Right lobe of liver (tissue), 4 donors: Measurements from ENCODE around the gene NEO1.

Experiments
- POLR2A ChIP-seq: fragments of 450-650 bp; IDR thresholded peaks from one replicate; pipeline ENCODE4 v1.6.1; 2017; ENCODE audit warnings: antibody characterized with exemption, mild to moderate bottlenecking
- TF ChIP-seq, protein P1 (sequence below), 4 donors: fragments of 200-600 bp in 3 of 4; fragments of 450-650 bp in 1 of 4; IDR thresholded peaks; one replicate each; pipeline versions ENCODE4 v1.5.1 to v1.8.0; 2016 to 2022; ENCODE audit warnings: antibody characterized with exemption in 4 of 4, mild to moderate bottlenecking in 2 of 4
- donor health status: DM: no; HTN: no; CAD: no.
- donor health status: DM: no; HTN: no; CAD: no.
- donor health status: DM: no; HTN: yes; CAD: no.

DNA sequence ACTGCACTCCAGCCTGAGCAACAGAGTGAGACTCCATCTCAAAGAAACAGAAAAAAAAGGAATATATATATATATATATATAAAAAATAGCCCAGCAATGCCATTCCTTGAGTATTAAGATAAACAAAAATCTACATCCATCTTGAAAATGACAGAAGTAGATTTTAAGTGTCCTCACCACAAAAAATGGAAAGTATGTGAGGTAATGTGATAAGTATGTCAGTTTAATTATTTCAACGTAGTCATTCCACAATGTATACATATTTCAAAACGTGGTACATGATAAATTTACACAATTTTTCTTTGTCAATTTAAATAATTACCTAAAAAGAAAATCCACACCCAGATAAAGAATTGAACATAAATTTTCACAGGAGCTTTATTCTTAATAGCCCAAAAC is 261.6 kb downstream of the NEO1 start:
- no peak for TF ChIP-seq POLR2A
- TF ChIP-seq, protein P1, sequence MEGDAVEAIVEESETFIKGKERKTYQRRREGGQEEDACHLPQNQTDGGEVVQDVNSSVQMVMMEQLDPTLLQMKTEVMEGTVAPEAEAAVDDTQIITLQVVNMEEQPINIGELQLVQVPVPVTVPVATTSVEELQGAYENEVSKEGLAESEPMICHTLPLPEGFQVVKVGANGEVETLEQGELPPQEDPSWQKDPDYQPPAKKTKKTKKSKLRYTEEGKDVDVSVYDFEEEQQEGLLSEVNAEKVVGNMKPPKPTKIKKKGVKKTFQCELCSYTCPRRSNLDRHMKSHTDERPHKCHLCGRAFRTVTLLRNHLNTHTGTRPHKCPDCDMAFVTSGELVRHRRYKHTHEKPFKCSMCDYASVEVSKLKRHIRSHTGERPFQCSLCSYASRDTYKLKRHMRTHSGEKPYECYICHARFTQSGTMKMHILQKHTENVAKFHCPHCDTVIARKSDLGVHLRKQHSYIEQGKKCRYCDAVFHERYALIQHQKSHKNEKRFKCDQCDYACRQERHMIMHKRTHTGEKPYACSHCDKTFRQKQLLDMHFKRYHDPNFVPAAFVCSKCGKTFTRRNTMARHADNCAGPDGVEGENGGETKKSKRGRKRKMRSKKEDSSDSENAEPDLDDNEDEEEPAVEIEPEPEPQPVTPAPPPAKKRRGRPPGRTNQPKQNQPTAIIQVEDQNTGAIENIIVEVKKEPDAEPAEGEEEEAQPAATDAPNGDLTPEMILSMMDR (IDR thresholded peaks at IDR 0.05) = no peak
